IMR-90 (cell line): ENCODE measurements around the gene EHBP1L1.

Experiments
- CEBPB ChIP-seq: IDR thresholded peaks from 2 replicates; pipeline ENCODE4 v1.6.1; 2012; ENCODE audit warnings: low read depth, low read length, improper control_type of control experiment
- CTCF ChIP-seq: conservative IDR thresholded peaks from 2 replicates; pipeline ENCODE4 v1.5.1; 2012; ENCODE audit warnings: mild to moderate bottlenecking, low read depth, low read length, improper control_type of control experiment
- FOS ChIP-seq: fragments of 150-350 bp; IDR thresholded peaks from 2 replicates; pipeline ENCODE4 v1.6.1; 2016; ENCODE audit warnings: low read depth, low read length
- MXI1 ChIP-seq: IDR thresholded peaks from 2 replicates; pipeline ENCODE4 v1.6.1; 2012; ENCODE audit warnings: low read depth, mild to moderate bottlenecking, low read length, moderate library complexity, borderline replicate concordance
- POLR2A ChIP-seq: IDR thresholded peaks from 2 replicates; pipeline ENCODE4 v1.6.1; 2012; ENCODE audit warnings: mild to moderate bottlenecking, low read depth, low read length
- RCOR1 ChIP-seq: IDR thresholded peaks from 2 replicates; pipeline ENCODE4 v1.6.1; 2012; ENCODE audit warnings: mild to moderate bottlenecking, low read length, improper control_type of control experiment; ENCODE audit not compliant: insufficient replicate concordance
- SMC3 ChIP-seq: fragments of 150-350 bp; IDR thresholded peaks from 2 replicates; pipeline ENCODE4 v1.6.1; 2016; ENCODE audit warnings: low read depth, mild to moderate bottlenecking, antibody characterized with exemption, low read length, moderate library complexity

GRCh38 chr11:65574109-65574810 lies 1.6 kb upstream of the EHBP1L1 start:
- peak; percentile 71 for TF ChIP-seq CTCF
- no peak for TF ChIP-seq CEBPB
- TF ChIP-seq FOS, result peak; percentile 24; the same call in 1 of the 2 replicates
- TF ChIP-seq RCOR1, result no peak
- TF ChIP-seq POLR2A, result no peak; the same call in 1 of the 2 replicates
- TF ChIP-seq MXI1, result no peak
- TF ChIP-seq SMC3, result peak; percentile 41
